Neutrophil (primary cell): Measurements from ENCODE around the gene TBL1XR1.

Source experiments
- H3K27ac ChIP-seq: fragments of 200-600 bp; sonication (generic); 2 replicates; pipeline ENCODE4 v1.5.1; 2016; ENCODE audit warnings: mild to moderate bottlenecking, moderate library complexity
- H3K27me3 ChIP-seq: fragments of 200-600 bp; sonication (generic); 2 replicates; pipeline ENCODE4 v1.6.0; 2016; ENCODE audit warnings: mild to moderate bottlenecking
- H3K36me3 ChIP-seq: fragments of 200-600 bp; sonication (generic); 2 replicates; pipeline ENCODE4 v1.5.1; 2017
- H3K4me1 ChIP-seq, 2 experiments: fragments of 200-600 bp in 1 of 2; sonication (generic) in 1 of 2; 1 replicate in 1 of 2; 2 replicates in 1 of 2; pipeline versions ENCODE4 v1.5.1 to v1.6.1; 2013 to 2016; ENCODE audit warnings: low read depth in 1 of 2, low read length in 1 of 2, mild to moderate bottlenecking in 1 of 2, moderate library complexity in 1 of 2; ENCODE audit not compliant: control insufficient read depth in 1 of 2, insufficient read depth in 1 of 2
- H3K4me3 ChIP-seq, 2 experiments: fragments of 200-600 bp in 1 of 2; sonication (generic) in 1 of 2; 1 replicate in 1 of 2; 2 replicates in 1 of 2; pipeline ENCODE4 v1.5.1; 2013 to 2016; ENCODE audit warnings: low read depth in 1 of 2, low read length in 1 of 2, mild to moderate bottlenecking in 1 of 2, moderate library complexity in 1 of 2
- H3K9me3 ChIP-seq: fragments of 200-600 bp; sonication (generic); 2 replicates; pipeline ENCODE4 v1.5.1; 2016
- TF ChIP-seq, protein P1 (sequence below): fragments of 200-600 bp; sonication (generic); IDR thresholded peaks from 2 replicates; pipeline ENCODE4 v1.5.1; 2016; ENCODE audit warnings: antibody characterized with exemption

Gene TBL1XR1

DNA sequence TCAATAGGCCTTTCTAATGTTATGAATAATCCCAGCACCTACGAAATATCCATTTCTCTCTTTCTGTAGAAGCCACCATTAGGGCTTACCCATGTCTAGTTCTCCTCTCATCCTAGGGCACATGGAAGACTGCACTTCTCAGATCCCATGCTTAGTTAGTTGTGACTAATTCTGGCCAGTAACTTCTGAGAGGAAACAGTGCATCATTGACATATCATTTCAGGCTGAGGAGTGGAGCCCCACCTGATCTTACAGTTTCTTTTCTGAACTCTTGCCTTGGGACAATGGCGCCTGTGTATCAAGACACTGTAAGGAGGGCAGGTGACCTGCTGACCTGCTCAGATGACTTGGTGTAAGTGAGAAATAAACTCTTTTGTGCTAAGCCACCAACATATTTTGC lies 39.4 kb upstream of the TBL1XR1 start:
- TF ChIP-seq, protein P1, sequence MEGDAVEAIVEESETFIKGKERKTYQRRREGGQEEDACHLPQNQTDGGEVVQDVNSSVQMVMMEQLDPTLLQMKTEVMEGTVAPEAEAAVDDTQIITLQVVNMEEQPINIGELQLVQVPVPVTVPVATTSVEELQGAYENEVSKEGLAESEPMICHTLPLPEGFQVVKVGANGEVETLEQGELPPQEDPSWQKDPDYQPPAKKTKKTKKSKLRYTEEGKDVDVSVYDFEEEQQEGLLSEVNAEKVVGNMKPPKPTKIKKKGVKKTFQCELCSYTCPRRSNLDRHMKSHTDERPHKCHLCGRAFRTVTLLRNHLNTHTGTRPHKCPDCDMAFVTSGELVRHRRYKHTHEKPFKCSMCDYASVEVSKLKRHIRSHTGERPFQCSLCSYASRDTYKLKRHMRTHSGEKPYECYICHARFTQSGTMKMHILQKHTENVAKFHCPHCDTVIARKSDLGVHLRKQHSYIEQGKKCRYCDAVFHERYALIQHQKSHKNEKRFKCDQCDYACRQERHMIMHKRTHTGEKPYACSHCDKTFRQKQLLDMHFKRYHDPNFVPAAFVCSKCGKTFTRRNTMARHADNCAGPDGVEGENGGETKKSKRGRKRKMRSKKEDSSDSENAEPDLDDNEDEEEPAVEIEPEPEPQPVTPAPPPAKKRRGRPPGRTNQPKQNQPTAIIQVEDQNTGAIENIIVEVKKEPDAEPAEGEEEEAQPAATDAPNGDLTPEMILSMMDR, result no peak
- Histone ChIP-seq H3K4me1 (no peaks in the 10 kb centered on the region), H3K9me3 (no peaks in the 10 kb centered on the region), H3K4me3 (no peak overlapping the region), H3K27ac (no peak overlapping the region), H3K27me3 (no peaks in the 10 kb centered on the region), H3K36me3 (no peaks in the 10 kb centered on the region)

- Histone ChIP-seq H3K36me3 (no peaks in the 10 kb centered on the region), H3K27ac (no peak overlapping the region), H3K4me1 (no peaks in the 10 kb centered on the region), H3K27me3 (no peaks in the 10 kb centered on the region), H3K9me3 (no peaks in the 10 kb centered on the region), H3K4me3 (no peak overlapping the region)
- TF ChIP-seq, protein P1, result no peak
Measured at GRCh38 chr3:177234121-177234520, 36.8 kb upstream of the TBL1XR1 start.

DNA sequence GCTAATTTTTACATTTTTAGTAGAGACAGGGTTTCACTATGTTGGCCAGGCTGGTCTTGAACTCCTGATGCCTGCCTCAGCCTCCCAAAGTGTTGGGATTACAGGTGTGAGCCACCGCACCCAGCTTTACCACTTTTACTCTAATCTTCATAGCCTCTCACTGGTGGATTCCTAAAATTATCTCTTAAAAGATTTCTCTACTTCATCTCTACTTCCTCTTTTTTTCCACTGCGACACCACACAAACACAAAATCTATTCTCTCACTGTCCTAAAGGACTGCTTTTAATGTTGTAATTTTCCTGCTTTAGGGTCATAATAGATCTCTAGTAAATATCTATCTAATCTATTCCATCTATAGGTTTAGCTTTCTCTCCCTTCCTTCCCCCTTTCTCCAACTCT lies 34.0 kb upstream of the TBL1XR1 start:
- no peaks in the 10 kb centered on the region for H3K9me3 ChIP-seq
- H3K36me3 ChIP-seq, result no peaks in the 10 kb centered on the region
- no peak overlapping the region for H3K4me3 ChIP-seq
- H3K4me1 ChIP-seq, result no peaks in the 10 kb centered on the region
- no peak overlapping the region for H3K27ac ChIP-seq
- no peaks in the 10 kb centered on the region for H3K27me3 ChIP-seq
- TF ChIP-seq, protein P1, result no peak

- no peaks in the 10 kb centered on the region for H3K36me3 ChIP-seq
- TF ChIP-seq, protein P1, result no peak
- no peaks in the 10 kb centered on the region for H3K27me3 ChIP-seq
- H3K27ac ChIP-seq, result no peak overlapping the region
- H3K9me3 ChIP-seq, result no peaks in the 10 kb centered on the region
- no peaks in the 10 kb centered on the region for H3K4me1 ChIP-seq
- no peak overlapping the region for H3K4me3 ChIP-seq
Measured at GRCh38 chr3:177230641-177231040, 33.4 kb upstream of the TBL1XR1 start.

GRCh38 chr3:177229791-177230190 lies 32.5 kb upstream of the TBL1XR1 start:
- Histone ChIP-seq H3K27me3 (no peaks in the 10 kb centered on the region), H3K4me1 (no peaks in the 10 kb centered on the region), H3K27ac (no peak overlapping the region), H3K36me3 (no peaks in the 10 kb centered on the region), H3K4me3 (no peak overlapping the region), H3K9me3 (no peaks in the 10 kb centered on the region)
- TF ChIP-seq, protein P1, result no peak

DNA sequence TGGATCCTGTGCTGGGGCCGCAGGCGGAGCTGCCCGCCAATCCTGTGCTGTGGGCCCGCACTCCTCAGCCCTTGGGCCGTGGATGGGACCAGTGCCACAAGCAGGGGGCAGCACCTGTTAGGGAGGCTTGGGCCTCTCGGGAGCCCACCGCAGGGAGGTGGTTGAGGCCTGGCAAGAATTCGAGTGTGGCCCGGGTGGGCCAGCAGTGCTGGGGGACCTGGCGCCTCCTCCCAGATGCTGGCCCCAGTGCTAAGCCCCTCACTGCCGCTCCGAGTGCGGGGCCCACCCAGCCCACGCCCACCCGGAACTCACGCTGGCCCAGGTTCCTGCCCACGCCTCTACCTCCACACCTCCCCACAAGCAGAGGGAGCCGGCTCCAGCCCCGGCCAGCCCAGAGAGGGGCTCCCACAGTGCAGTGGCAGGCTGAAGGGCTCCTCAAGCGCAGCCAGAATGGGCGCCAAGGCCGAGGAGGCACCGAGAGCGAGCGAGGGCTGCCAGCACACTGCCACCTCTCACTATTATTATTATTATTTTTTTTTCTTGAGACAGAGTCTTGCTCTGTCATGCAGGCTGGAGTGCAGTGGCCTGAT lies 31.4 kb upstream of the TBL1XR1 start:
- TF ChIP-seq, protein P1, result no peak
- H3K4me3 ChIP-seq, result no peak overlapping the region
- no peaks in the 10 kb centered on the region for H3K36me3 ChIP-seq
- no peak overlapping the region for H3K27ac ChIP-seq
- H3K9me3 ChIP-seq, result no peaks in the 10 kb centered on the region
- H3K27me3 ChIP-seq, result no peaks in the 10 kb centered on the region
- no peaks in the 10 kb centered on the region for H3K4me1 ChIP-seq
